ENCODE measurements around the gene SCOC.

The SCOC gene

GRCh38 chr4:140331245-140331644 is 42.2 kb upstream of the SCOC start:
- TF ChIP-seq PATZ1 (CRISPR knock-in tag; IDR thresholded peaks at IDR 0.05; ENCODE audit: borderline replicate concordance): no peak
- no peak for TF ChIP-seq PPARA (CRISPR knock-in tag; IDR thresholded peaks at IDR 0.05; ENCODE audit: borderline replicate concordance)
- TF ChIP-seq ZNF8 (CRISPR knock-in tag; IDR thresholded peaks at IDR 0.05): no peak
- no peak for TF ChIP-seq GLIS3 (CRISPR knock-in tag; IDR thresholded peaks at IDR 0.05)
- no peak for TF ChIP-seq ZNF565 (CRISPR knock-in tag; conservative IDR thresholded peaks at IDR 0.05; ENCODE audit: low read depth)
- TF ChIP-seq, protein P1, sequence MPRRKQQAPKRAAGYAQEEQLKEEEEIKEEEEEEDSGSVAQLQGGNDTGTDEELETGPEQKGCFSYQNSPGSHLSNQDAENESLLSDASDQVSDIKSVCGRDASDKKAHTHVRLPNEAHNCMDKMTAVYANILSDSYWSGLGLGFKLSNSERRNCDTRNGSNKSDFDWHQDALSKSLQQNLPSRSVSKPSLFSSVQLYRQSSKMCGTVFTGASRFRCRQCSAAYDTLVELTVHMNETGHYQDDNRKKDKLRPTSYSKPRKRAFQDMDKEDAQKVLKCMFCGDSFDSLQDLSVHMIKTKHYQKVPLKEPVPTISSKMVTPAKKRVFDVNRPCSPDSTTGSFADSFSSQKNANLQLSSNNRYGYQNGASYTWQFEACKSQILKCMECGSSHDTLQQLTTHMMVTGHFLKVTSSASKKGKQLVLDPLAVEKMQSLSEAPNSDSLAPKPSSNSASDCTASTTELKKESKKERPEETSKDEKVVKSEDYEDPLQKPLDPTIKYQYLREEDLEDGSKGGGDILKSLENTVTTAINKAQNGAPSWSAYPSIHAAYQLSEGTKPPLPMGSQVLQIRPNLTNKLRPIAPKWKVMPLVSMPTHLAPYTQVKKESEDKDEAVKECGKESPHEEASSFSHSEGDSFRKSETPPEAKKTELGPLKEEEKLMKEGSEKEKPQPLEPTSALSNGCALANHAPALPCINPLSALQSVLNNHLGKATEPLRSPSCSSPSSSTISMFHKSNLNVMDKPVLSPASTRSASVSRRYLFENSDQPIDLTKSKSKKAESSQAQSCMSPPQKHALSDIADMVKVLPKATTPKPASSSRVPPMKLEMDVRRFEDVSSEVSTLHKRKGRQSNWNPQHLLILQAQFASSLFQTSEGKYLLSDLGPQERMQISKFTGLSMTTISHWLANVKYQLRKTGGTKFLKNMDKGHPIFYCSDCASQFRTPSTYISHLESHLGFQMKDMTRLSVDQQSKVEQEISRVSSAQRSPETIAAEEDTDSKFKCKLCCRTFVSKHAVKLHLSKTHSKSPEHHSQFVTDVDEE (CRISPR knock-in tag; IDR thresholded peaks at IDR 0.05): no peak
- ATAC-seq: no peak

- TF ChIP-seq GLIS3 (CRISPR knock-in tag; IDR thresholded peaks at IDR 0.05) (no peak), PPARA (CRISPR knock-in tag; IDR thresholded peaks at IDR 0.05; ENCODE audit: borderline replicate concordance) (no peak), ZC3H10 (CRISPR knock-in tag; IDR thresholded peaks at IDR 0.05) (no peak), ISL1 (CRISPR knock-in tag; IDR thresholded peaks at IDR 0.05) (no peak), BACH2 (CRISPR knock-in tag; IDR thresholded peaks at IDR 0.05; ENCODE audit: borderline replicate concordance) (no peak)
- ATAC-seq: no peak
Measured at GRCh38 chr4:140331876-140332275, 41.6 kb upstream of the SCOC start.

- TF ChIP-seq, protein P2, sequence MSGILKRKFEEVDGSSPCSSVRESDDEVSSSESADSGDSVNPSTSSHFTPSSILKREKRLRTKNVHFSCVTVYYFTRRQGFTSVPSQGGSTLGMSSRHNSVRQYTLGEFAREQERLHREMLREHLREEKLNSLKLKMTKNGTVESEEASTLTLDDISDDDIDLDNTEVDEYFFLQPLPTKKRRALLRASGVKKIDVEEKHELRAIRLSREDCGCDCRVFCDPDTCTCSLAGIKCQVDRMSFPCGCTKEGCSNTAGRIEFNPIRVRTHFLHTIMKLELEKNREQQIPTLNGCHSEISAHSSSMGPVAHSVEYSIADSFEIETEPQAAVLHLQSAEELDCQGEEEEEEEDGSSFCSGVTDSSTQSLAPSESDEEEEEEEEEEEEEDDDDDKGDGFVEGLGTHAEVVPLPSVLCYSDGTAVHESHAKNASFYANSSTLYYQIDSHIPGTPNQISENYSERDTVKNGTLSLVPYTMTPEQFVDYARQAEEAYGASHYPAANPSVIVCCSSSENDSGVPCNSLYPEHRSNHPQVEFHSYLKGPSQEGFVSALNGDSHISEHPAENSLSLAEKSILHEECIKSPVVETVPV (CRISPR knock-in tag; IDR thresholded peaks at IDR 0.05): no peak
- no peak for TF ChIP-seq ESRRG (CRISPR knock-in tag; IDR thresholded peaks at IDR 0.05)
- TF ChIP-seq, protein P3, sequence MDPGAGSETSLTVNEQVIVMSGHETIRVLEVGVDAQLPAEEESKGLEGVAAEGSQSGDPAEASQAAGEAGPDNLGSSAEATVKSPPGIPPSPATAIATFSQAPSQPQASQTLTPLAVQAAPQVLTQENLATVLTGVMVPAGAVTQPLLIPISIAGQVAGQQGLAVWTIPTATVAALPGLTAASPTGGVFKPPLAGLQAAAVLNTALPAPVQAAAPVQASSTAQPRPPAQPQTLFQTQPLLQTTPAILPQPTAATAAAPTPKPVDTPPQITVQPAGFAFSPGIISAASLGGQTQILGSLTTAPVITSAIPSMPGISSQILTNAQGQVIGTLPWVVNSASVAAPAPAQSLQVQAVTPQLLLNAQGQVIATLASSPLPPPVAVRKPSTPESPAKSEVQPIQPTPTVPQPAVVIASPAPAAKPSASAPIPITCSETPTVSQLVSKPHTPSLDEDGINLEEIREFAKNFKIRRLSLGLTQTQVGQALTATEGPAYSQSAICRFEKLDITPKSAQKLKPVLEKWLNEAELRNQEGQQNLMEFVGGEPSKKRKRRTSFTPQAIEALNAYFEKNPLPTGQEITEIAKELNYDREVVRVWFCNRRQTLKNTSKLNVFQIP (CRISPR knock-in tag; IDR thresholded peaks at IDR 0.05; ENCODE audit: borderline replicate concordance, low read depth): no peak
- TF ChIP-seq PPARA (CRISPR knock-in tag; IDR thresholded peaks at IDR 0.05; ENCODE audit: borderline replicate concordance): no peak
- TF ChIP-seq ARNTL (CRISPR knock-in tag; IDR thresholded peaks at IDR 0.05; ENCODE audit: borderline replicate concordance, low read depth): no peak
- TF ChIP-seq ZNF8 (CRISPR knock-in tag; IDR thresholded peaks at IDR 0.05): no peak
- TF ChIP-seq, protein P4, sequence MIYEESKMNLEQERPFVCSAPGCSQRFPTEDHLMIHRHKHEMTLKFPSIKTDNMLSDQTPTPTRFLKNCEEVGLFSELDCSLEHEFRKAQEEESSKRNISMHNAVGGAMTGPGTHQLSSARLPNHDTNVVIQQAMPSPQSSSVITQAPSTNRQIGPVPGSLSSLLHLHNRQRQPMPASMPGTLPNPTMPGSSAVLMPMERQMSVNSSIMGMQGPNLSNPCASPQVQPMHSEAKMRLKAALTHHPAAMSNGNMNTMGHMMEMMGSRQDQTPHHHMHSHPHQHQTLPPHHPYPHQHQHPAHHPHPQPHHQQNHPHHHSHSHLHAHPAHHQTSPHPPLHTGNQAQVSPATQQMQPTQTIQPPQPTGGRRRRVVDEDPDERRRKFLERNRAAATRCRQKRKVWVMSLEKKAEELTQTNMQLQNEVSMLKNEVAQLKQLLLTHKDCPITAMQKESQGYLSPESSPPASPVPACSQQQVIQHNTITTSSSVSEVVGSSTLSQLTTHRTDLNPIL (CRISPR knock-in tag; IDR thresholded peaks at IDR 0.05; ENCODE audit: low read depth): no peak
- no peak for TF ChIP-seq ZNF70 (CRISPR knock-in tag; IDR thresholded peaks at IDR 0.05)
- no peak for TF ChIP-seq GLIS3 (CRISPR knock-in tag; IDR thresholded peaks at IDR 0.05)
- no peak for TF ChIP-seq RARB (CRISPR knock-in tag; IDR thresholded peaks at IDR 0.05)
- TF ChIP-seq ZC3H10 (CRISPR knock-in tag; IDR thresholded peaks at IDR 0.05): no peak
- no peak for TF ChIP-seq PATZ1 (CRISPR knock-in tag; IDR thresholded peaks at IDR 0.05; ENCODE audit: borderline replicate concordance)
- TF ChIP-seq, protein P1 (CRISPR knock-in tag; IDR thresholded peaks at IDR 0.05): no peak
- ATAC-seq: no peak
Measured at GRCh38 chr4:140332734-140333133, 40.7 kb upstream of the SCOC start.

All from SK-N-SH treated with all-trans-retinoic acid at 6 μM for 48 hours (cell line).